ENCODE data around the gene TMEM269. TPM values are rescaled to one million over a fixed set of nuclear protein-coding genes. Genes with fewer than 3 reads are reported as not detected.
A peak's percentile ranks its signal among the peaks of the same experiment; 100 is the strongest.

TMEM269 gene
- total RNA-seq, 1 experiment from 2014 or later, result 0.68 TPM

- intact Hi-C loops (cut with micrococcal nuclease; ENCODE audit: unreplicated experiment), result loop anchor here (5.0 kb wide), 1 partner anchor 180 kb away; no protein-coding TSS in a partner anchor
- H3K27me3 ChIP-seq (replicated peaks; ENCODE audit: control insufficient read depth, insufficient read depth, low read length), result no peaks in the 10 kb centered on the region
- no peaks in the 10 kb centered on the region for H3K4me1 ChIP-seq
- no peaks in the 10 kb centered on the region for H3K9me3 ChIP-seq
- peaks cover 12% of the 10 kb centered on the region for H3K36me3 Mint-ChIP-seq (ENCODE audit: insufficient read depth, unreplicated experiment)
- CTCF ChIA-PET, result interaction anchor here (0.8 to 2.0 kb wide), 3 partner anchors 9 to 317 kb away, joined by 3 to 9 read pairs (median 4); partner anchors contain the start of genes C1orf50 and P3H1
- POLR2A ChIA-PET, result interaction anchor here (1.3 kb wide), 1 partner anchor 10 kb away, joined by 6 read pairs; the partner anchor contains the start of genes C1orf50 and P3H1
- BruUV-seq (replicated peaks), result no TSS peak
- H3K27me3 Mint-ChIP-seq (ENCODE audit: insufficient read depth, unreplicated experiment), result no peaks in the 10 kb centered on the region
- TF ChIP-seq CTCF (IDR thresholded peaks at IDR 0.05; ENCODE audit: insufficient read depth in 1 of 2, low read depth in 1 of 2, low read length in 1 of 2, severe bottlenecking in 1 of 2, unreplicated experiment in 1 of 2), result peak; percentile 61 to 64
- peaks cover 6% of the 10 kb centered on the region for H3K4me1 Mint-ChIP-seq (ENCODE audit: low read depth, unreplicated experiment)
- no peak overlapping the region for H3K4me3 ChIP-seq (ENCODE audit: low read depth, low read length)
- no peak overlapping the region for H3K4me3 Mint-ChIP-seq (ENCODE audit: unreplicated experiment)
- H3K36me3 ChIP-seq (ENCODE audit: control insufficient read depth, insufficient read depth, low read length), result no peaks in the 10 kb centered on the region
- DNase-seq, result peak in 1 of 2 experiments; percentile 49
- no peak overlapping the region for H3K27ac Mint-ChIP-seq (ENCODE audit: unreplicated experiment)
- H3K9me3 Mint-ChIP-seq (ENCODE audit: unreplicated experiment), result peaks cover under 1% of the 10 kb centered on the region
These were observed 27.6 kb upstream of the TMEM269 start for GRCh38 chr1:42756956-42757891.

- Mint-ChIP-seq H3K27ac (ENCODE audit: unreplicated experiment) (no peak overlapping the region), H3K4me3 (ENCODE audit: unreplicated experiment) (no peak overlapping the region), H3K27me3 (ENCODE audit: insufficient read depth, unreplicated experiment) (no peaks in the 10 kb centered on the region), H3K4me1 (ENCODE audit: low read depth, unreplicated experiment) (peaks cover 6% of the 10 kb centered on the region), H3K9me3 (ENCODE audit: unreplicated experiment) (no peaks in the 10 kb centered on the region), H3K36me3 (ENCODE audit: insufficient read depth, unreplicated experiment) (peaks cover 7% of the 10 kb centered on the region)
- TF ChIP-seq CTCF (IDR thresholded peaks at IDR 0.05; ENCODE audit: insufficient read depth in 1 of 2, low read depth in 1 of 2, low read length in 1 of 2, severe bottlenecking in 1 of 2, unreplicated experiment in 1 of 2), result no peak
- no peaks in the 10 kb centered on the region for H3K9me3 ChIP-seq
- DNase-seq, result no peak
- intact Hi-C loops (cut with micrococcal nuclease; ENCODE audit: unreplicated experiment), result loop anchor here (5.0 kb wide), 1 partner anchor 181 kb away; no protein-coding TSS in a partner anchor
- ChIA-PET POLR2A (interaction anchor here (1.3 kb wide), 1 partner anchor 9 kb away, joined by 6 read pairs; the partner anchor contains the start of genes C1orf50 and P3H1), CTCF (interaction anchor here (0.8 to 2.0 kb wide), 3 partner anchors 9 to 316 kb away, joined by 3 to 9 read pairs (median 4); partner anchors contain the start of genes C1orf50 and P3H1)
- no peak overlapping the region for H3K4me3 ChIP-seq (ENCODE audit: low read depth, low read length)
- no TSS peak for BruUV-seq (replicated peaks)
- no peaks in the 10 kb centered on the region for H3K36me3 ChIP-seq (ENCODE audit: control insufficient read depth, insufficient read depth, low read length)
- no peaks in the 10 kb centered on the region for H3K4me1 ChIP-seq
- H3K27me3 ChIP-seq (replicated peaks; ENCODE audit: control insufficient read depth, insufficient read depth, low read length), result no peaks in the 10 kb centered on the region
These were observed 26.9 kb upstream of the TMEM269 start for GRCh38 chr1:42757892-42758275.

GRCh38 chr1:42758641-42759040, 26.1 kb upstream of the TMEM269 start:
- no peaks in the 10 kb centered on the region for H3K27me3 ChIP-seq (replicated peaks; ENCODE audit: control insufficient read depth, insufficient read depth, low read length)
- no peaks in the 10 kb centered on the region for H3K4me1 ChIP-seq
- no TSS peak for BruUV-seq (replicated peaks)
- intact Hi-C loops (cut with micrococcal nuclease; ENCODE audit: unreplicated experiment), result loop anchor here (5.0 kb wide), 1 partner anchor 181 kb away; no protein-coding TSS in a partner anchor
- no peaks in the 10 kb centered on the region for H3K9me3 ChIP-seq
- DNase-seq, result no peak
- ChIA-PET POLR2A (interaction anchor here (0.6 kb wide), 1 partner anchor 393 kb away, joined by 3 read pairs; no protein-coding TSS in a partner anchor), CTCF (no interaction called here)
- H3K27ac Mint-ChIP-seq (ENCODE audit: unreplicated experiment), result no peak overlapping the region
- no peaks in the 10 kb centered on the region for H3K36me3 ChIP-seq (ENCODE audit: control insufficient read depth, insufficient read depth, low read length)
- H3K27me3 Mint-ChIP-seq (ENCODE audit: insufficient read depth, unreplicated experiment), result no peaks in the 10 kb centered on the region
- H3K4me1 Mint-ChIP-seq (ENCODE audit: low read depth, unreplicated experiment), result peaks cover 6% of the 10 kb centered on the region
- H3K4me3 ChIP-seq (ENCODE audit: low read depth, low read length), result no peak overlapping the region
- TF ChIP-seq CTCF (IDR thresholded peaks at IDR 0.05; ENCODE audit: insufficient read depth in 1 of 2, low read depth in 1 of 2, low read length in 1 of 2, severe bottlenecking in 1 of 2, unreplicated experiment in 1 of 2), result no peak
- H3K4me3 Mint-ChIP-seq (ENCODE audit: unreplicated experiment), result no peak overlapping the region
- no peaks in the 10 kb centered on the region for H3K9me3 Mint-ChIP-seq (ENCODE audit: unreplicated experiment)
- peaks cover 7% of the 10 kb centered on the region for H3K36me3 Mint-ChIP-seq (ENCODE audit: insufficient read depth, unreplicated experiment)

All from Caco-2 (cell line).